Measurements from ENCODE around the gene CMIP. TPM values are rescaled to one million over a fixed set of nuclear protein-coding genes. Genes with fewer than 3 reads are reported as not detected.

CMIP gene
- polyA plus RNA-seq, 1 experiment = 2.7 TPM

DNA sequence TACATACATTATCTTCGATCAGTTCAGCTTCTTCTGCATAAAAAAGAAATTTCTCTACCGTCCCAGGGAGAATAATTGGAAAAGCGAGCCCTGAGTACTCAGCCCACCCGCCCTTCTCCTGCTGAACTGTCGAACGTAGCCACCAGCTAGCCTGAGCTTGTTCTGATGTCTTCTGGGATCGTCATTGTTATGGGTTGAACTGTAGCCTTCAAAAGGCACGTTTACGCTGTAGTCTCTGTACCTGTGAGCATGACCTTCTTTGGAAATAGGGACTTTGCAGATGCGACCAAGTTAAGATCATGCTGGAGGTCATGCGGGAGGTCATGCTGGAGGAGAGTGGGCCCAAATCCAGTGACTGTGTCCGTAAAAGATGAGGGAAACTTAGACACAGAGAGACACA lies 86.2 kb downstream of the CMIP start:
- POLR2A ChIA-PET = no interaction called here
- Histone ChIP-seq H3K27me3 (ENCODE audit: control insufficient read depth, insufficient read depth, low read length) (no peaks in the 10 kb centered on the region), H3K9me3 (ENCODE audit: control insufficient read depth, insufficient read depth, low read length) (peaks cover 4% of the 10 kb centered on the region; the same call in 1 of the 2 replicates), H3K27ac (ENCODE audit: low read depth, low read length) (no peak overlapping the region), H3K4me3 (ENCODE audit: low read depth, low read length) (no peak overlapping the region)
- CTCF ChIA-PET = no interaction called here
- TF ChIP-seq, protein P1, sequence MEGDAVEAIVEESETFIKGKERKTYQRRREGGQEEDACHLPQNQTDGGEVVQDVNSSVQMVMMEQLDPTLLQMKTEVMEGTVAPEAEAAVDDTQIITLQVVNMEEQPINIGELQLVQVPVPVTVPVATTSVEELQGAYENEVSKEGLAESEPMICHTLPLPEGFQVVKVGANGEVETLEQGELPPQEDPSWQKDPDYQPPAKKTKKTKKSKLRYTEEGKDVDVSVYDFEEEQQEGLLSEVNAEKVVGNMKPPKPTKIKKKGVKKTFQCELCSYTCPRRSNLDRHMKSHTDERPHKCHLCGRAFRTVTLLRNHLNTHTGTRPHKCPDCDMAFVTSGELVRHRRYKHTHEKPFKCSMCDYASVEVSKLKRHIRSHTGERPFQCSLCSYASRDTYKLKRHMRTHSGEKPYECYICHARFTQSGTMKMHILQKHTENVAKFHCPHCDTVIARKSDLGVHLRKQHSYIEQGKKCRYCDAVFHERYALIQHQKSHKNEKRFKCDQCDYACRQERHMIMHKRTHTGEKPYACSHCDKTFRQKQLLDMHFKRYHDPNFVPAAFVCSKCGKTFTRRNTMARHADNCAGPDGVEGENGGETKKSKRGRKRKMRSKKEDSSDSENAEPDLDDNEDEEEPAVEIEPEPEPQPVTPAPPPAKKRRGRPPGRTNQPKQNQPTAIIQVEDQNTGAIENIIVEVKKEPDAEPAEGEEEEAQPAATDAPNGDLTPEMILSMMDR (IDR thresholded peaks at IDR 0.05; ENCODE audit: low read depth, low read length) = no peak
- no peak for DNase-seq (ENCODE audit: low read depth, low spot score)

DNA sequence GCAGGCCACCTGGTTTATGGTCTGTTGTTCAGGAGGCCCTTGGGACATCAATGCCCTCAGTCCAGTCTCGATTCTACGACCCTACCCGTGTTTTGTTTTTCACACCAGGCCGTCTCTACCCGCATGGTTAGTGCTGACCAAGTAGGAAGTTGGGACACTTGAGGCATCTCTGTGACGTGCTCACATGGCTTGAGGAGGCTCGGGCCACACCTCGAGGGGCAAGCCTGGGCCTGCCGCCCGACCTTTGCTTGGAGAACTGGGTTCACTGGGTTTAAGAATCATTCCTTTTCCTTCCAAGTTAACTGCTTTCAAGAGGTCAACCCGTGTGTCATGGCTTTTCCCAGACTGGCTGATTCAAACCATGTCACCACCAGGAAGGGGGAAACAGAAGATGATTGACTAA lies 86.8 kb downstream of the CMIP start:
- TF ChIP-seq, protein P1 (IDR thresholded peaks at IDR 0.05; ENCODE audit: low read depth, low read length) = no peak
- Histone ChIP-seq H3K27me3 (ENCODE audit: control insufficient read depth, insufficient read depth, low read length) (no peaks in the 10 kb centered on the region), H3K27ac (ENCODE audit: low read depth, low read length) (no peak overlapping the region), H3K9me3 (ENCODE audit: control insufficient read depth, insufficient read depth, low read length) (peaks cover 4% of the 10 kb centered on the region; the same call in 1 of the 2 replicates), H3K4me3 (ENCODE audit: low read depth, low read length) (no peak overlapping the region)
- CTCF ChIA-PET = no interaction called here
- no peak for DNase-seq (ENCODE audit: low read depth, low spot score)
- POLR2A ChIA-PET = no interaction called here

DNA sequence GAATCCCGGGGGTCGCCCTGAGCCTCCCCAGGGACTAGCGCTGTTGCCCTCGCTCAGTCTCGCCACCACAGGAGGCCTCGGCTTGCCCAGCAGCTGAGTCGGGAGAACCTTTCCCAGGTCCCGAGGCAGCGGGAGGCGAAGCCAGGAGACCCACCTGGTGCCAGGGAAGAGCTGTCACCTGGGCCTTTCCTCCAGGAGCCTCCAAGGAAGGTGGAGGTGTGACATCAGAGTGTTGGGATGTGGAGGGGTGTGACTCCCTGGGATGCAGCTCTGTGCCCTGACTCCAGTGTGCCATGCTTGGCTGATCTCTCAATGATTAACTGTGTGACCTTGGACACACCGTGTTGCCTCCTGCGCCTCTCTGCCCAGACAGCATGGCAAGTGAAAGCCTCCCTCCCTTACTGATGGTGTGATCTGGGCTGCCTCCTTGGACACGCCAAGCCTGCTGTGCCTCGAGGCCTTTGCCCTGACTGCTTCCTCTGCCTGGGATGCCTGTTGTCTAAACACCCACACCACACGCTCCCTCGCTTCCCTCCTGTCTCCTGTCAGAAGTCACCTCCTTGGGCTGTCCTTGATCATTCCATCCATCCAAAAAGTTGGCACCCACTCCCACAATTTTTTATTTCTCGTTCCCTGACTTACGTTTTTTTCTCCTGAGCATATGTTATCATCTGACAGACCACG lies 88.0 kb downstream of the CMIP start:
- no peaks in the 10 kb centered on the region for H3K27me3 ChIP-seq (ENCODE audit: control insufficient read depth, insufficient read depth, low read length)

DNA sequence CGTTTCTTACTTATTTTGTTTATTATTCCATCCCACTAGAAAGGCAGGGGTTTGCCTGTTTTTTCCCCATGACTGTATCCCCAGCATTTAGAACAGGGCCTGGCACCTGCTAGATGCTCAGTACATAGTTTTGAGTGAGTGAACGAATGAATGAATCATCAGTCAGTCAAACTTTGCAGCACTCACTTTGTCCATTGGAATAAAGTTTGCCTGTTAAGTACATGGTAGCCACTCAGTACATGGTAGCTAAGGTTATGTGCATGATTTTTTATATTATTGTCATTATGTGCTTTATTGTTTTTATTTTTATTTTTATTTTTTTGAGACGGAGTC lies 88.5 kb downstream of the CMIP start:
- Histone ChIP-seq H3K9me3 (ENCODE audit: control insufficient read depth, insufficient read depth, low read length) (peaks cover 4% of the 10 kb centered on the region; the same call in 1 of the 2 replicates), H3K27ac (ENCODE audit: low read depth, low read length) (no peak overlapping the region), H3K4me3 (ENCODE audit: low read depth, low read length) (no peak overlapping the region), H3K27me3 (ENCODE audit: control insufficient read depth, insufficient read depth, low read length) (no peaks in the 10 kb centered on the region)
- ChIA-PET POLR2A (no interaction called here), CTCF (no interaction called here)
- DNase-seq (ENCODE audit: low read depth, low spot score) = no peak
- TF ChIP-seq, protein P1 (IDR thresholded peaks at IDR 0.05; ENCODE audit: low read depth, low read length) = no peak

More for the DNA sequence above, 88.0 kb downstream of the CMIP start:
- CTCF ChIA-PET = no interaction called here
- Histone ChIP-seq H3K4me3 (ENCODE audit: low read depth, low read length) (no peak overlapping the region), H3K27ac (ENCODE audit: low read depth, low read length) (no peak overlapping the region), H3K9me3 (ENCODE audit: control insufficient read depth, insufficient read depth, low read length) (peaks cover 4% of the 10 kb centered on the region; the same call in 1 of the 2 replicates)
- POLR2A ChIA-PET = no interaction called here
- TF ChIP-seq, protein P1 (IDR thresholded peaks at IDR 0.05; ENCODE audit: low read depth, low read length) = no peak
- no peak for DNase-seq (ENCODE audit: low read depth, low spot score)

DNA sequence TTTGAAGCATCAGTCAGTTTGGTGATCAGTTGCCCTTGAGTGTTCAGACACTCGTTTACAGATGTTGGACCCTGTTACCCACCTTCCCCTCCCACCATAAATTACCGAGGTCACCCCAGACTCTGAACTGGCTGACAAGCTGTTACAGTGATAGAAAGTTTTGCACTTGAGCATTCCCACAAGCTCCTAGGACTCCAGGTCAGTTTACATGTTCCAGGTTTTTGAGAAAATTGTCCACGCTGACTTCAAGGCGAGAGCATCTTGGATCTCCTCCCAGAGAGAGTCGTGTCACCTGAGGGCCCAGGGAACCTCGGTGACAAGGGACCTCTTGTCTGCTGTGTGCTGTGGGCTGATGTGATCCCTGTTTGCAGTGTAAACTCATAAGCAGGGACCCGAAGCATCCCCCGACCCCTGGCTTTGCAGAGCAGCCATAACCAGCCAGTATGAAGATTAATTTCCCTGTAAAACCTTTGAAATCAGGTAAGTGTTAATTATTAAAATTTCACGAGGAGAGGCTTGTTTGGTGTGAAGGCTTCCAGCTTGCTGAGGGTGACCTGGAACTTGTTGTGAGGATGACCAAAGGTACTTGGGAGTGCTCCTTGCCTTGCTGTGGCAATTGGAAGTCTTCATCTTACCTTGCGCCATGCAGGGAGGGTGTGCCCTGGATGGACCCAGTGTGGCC lies 91.2 kb downstream of the CMIP start:
- CTCF ChIA-PET = no interaction called here

More for the DNA sequence above, 91.2 kb downstream of the CMIP start:
- Histone ChIP-seq H3K9me3 (ENCODE audit: control insufficient read depth, insufficient read depth, low read length) (no peaks in the 10 kb centered on the region), H3K27ac (ENCODE audit: low read depth, low read length) (no peak overlapping the region), H3K27me3 (ENCODE audit: control insufficient read depth, insufficient read depth, low read length) (no peaks in the 10 kb centered on the region), H3K4me3 (ENCODE audit: low read depth, low read length) (no peak overlapping the region)
- POLR2A ChIA-PET = interaction anchor here (0.6 to 0.7 kb wide), 3 partner anchors 14 to 133 kb away, joined by 3 to 4 read pairs (median 3); no protein-coding TSS in a partner anchor
- DNase-seq (ENCODE audit: low read depth, low spot score) = no peak
- TF ChIP-seq, protein P1 (IDR thresholded peaks at IDR 0.05; ENCODE audit: low read depth, low read length) = no peak
